IMR-90 (cell line): ENCODE data around the gene FAM174C. TPM values are rescaled to one million over a fixed set of nuclear protein-coding genes. Genes with fewer than 3 reads are reported as not detected.

Experiments used
- ATAC-seq: fragments of 200-7000 bp; cut with Tn5 transposase; 2 replicates; pipeline ENCODE4 v1.9.1; 2020; ENCODE audit warnings: low read depth, mild to moderate bottlenecking, moderate library complexity
- BruUV-seq: library from RNA; stranded (reverse); fragments of 400-500 nt; replicated peaks from 2 replicates; lab custom pipeline; 2021; lab: Mats Ljungman, UMichigan
- CTCF ChIA-PET: fragments of 300-600 bp; formaldehyde crosslinking; extraction: SDS; loops from one replicate; lab custom pipeline; 2021; ENCODE audit warnings: antibody characterized with exemption; lab: Yijun Ruan, JAX
- POLR2A ChIA-PET: fragments of 300-600 bp; sonication (Branson Sonifier 250); formaldehyde crosslinking; loops from one replicate; lab custom pipeline; 2022; ENCODE audit warnings: antibody characterized with exemption; ENCODE audit not compliant: unreplicated experiment; lab: Charles Lee
- DNase-seq: peaks from one replicate; pipeline ENCODE4 v3.0.0; 2013
- H2AFZ ChIP-seq: replicated peaks from 2 replicates; pipeline ENCODE3; 2013; ENCODE audit warnings: low read length, mild to moderate bottlenecking; ENCODE audit not compliant: poor library complexity
- H2AK5ac ChIP-seq: 2 replicates; pipeline ENCODE4 v1.6.1; 2013; ENCODE audit warnings: low read depth, low read length, inconsistent platforms
- H2AK9ac ChIP-seq: replicated peaks from 2 replicates; pipeline ENCODE3; 2013; ENCODE audit warnings: mild to moderate bottlenecking, low read depth, low read length, moderate library complexity; ENCODE audit not compliant: poor library complexity
- H2BK120ac ChIP-seq: 2 replicates; pipeline ENCODE4 v1.6.1; 2013; ENCODE audit warnings: low read depth, low read length, inconsistent platforms
- H2BK15ac ChIP-seq: 3 replicates; pipeline ENCODE4 v1.6.1; 2013; ENCODE audit warnings: low read depth, low read length, inconsistent platforms
- H2BK20ac ChIP-seq: 2 replicates; pipeline ENCODE4 v1.6.1; 2013; ENCODE audit warnings: low read depth, mild to moderate bottlenecking, inconsistent platforms, low read length, moderate library complexity
- H2BK5ac ChIP-seq: 2 replicates; pipeline ENCODE4 v1.6.1; 2013; ENCODE audit warnings: mild to moderate bottlenecking, low read depth, low read length, inconsistent platforms; ENCODE audit not compliant: poor library complexity, severe bottlenecking
- H3K14ac ChIP-seq: replicated peaks from 2 replicates; pipeline ENCODE4 v1.6.1; 2013; ENCODE audit warnings: low read depth, low read length, inconsistent platforms
- H3K18ac ChIP-seq: 2 replicates; pipeline ENCODE4 v1.6.1; 2013; ENCODE audit warnings: low read depth, low read length, control low read depth
- H3K23ac ChIP-seq: 2 replicates; pipeline ENCODE4 v1.6.1; 2013; ENCODE audit warnings: low read depth, low read length, inconsistent platforms
- H3K27ac ChIP-seq: 2 replicates; pipeline ENCODE4 v1.5.1; 2013; ENCODE audit warnings: mild to moderate bottlenecking, control low read depth, low read length; ENCODE audit not compliant: insufficient read depth
- H3K27me3 ChIP-seq: 2 replicates; pipeline ENCODE4 v1.6.1; 2013; ENCODE audit warnings: low read length; ENCODE audit not compliant: control insufficient read depth, insufficient read depth
- H3K36me3 ChIP-seq: 2 replicates; pipeline ENCODE4 v1.6.1; 2013; ENCODE audit warnings: low read length, mixed read lengths; ENCODE audit not compliant: control insufficient read depth, insufficient read depth
- H3K4ac ChIP-seq: 2 replicates; pipeline ENCODE4 v1.6.1; 2013; ENCODE audit warnings: low read depth, low read length, inconsistent platforms
- H3K4me1 ChIP-seq: 2 replicates; pipeline ENCODE4 v1.6.1; 2013; ENCODE audit warnings: low read length, mixed read lengths; ENCODE audit not compliant: control insufficient read depth, insufficient read depth
- H3K4me2 ChIP-seq: 2 replicates; pipeline ENCODE4 v1.6.1; 2013; ENCODE audit warnings: low read depth, mild to moderate bottlenecking, control low read depth, low read length, moderate library complexity
- H3K4me3 ChIP-seq: 2 replicates; pipeline ENCODE4 v1.5.1; 2013; ENCODE audit warnings: low read depth, mild to moderate bottlenecking, control low read depth, low read length, moderate library complexity; ENCODE audit not compliant: insufficient read depth
- H3K56ac ChIP-seq: 2 replicates; pipeline ENCODE4 v1.6.1; 2013; ENCODE audit warnings: low read length, inconsistent platforms; ENCODE audit not compliant: insufficient read depth; ENCODE audit errors: extremely low read depth
- H3K79me1 ChIP-seq, 2 experiments: 2 replicates each; pipeline ENCODE4 v1.6.1; 2013; ENCODE audit warnings: low read length in 2 of 2, inconsistent platforms in 1 of 2, low read depth in 1 of 2
- H3K9ac ChIP-seq: 2 replicates; pipeline ENCODE4 v1.6.1; 2013; ENCODE audit warnings: low read depth, low read length, control low read depth
- H3K9me1 ChIP-seq: 2 replicates; pipeline ENCODE4 v1.6.1; 2013; ENCODE audit warnings: low read length, inconsistent platforms; ENCODE audit not compliant: insufficient read depth
- H3K9me3 ChIP-seq: 2 replicates; pipeline ENCODE4 v1.6.1; 2013; ENCODE audit warnings: low read length; ENCODE audit not compliant: control insufficient read depth, insufficient read depth
- H4K20me1 ChIP-seq: 2 replicates; pipeline ENCODE4 v1.6.1; 2013; ENCODE audit warnings: low read length, inconsistent platforms; ENCODE audit not compliant: insufficient read depth
- H4K5ac ChIP-seq: 2 replicates; pipeline ENCODE4 v1.6.1; 2013; ENCODE audit warnings: mild to moderate bottlenecking, low read depth, low read length, control low read depth
- H4K8ac ChIP-seq, 2 experiments: 2 replicates each; pipeline ENCODE4 v1.6.1; 2013; ENCODE audit warnings: low read depth in 2 of 2, low read length in 2 of 2, control low read depth in 1 of 2, inconsistent platforms in 1 of 2
- H4K91ac ChIP-seq: 2 replicates; pipeline ENCODE4 v1.6.1; 2013; ENCODE audit warnings: low read depth, low read length, inconsistent platforms; ENCODE audit not compliant: insufficient read depth
- BHLHE40 ChIP-seq: fragments of 150-350 bp; IDR thresholded peaks from 2 replicates; pipeline ENCODE4 v1.6.1; 2016; ENCODE audit warnings: mild to moderate bottlenecking, low read depth, low read length
- CEBPB ChIP-seq: IDR thresholded peaks from 2 replicates; pipeline ENCODE4 v1.6.1; 2012; ENCODE audit warnings: low read depth, low read length, improper control_type of control experiment
- CTCF ChIP-seq: conservative IDR thresholded peaks from 2 replicates; pipeline ENCODE4 v1.5.1; 2012; ENCODE audit warnings: mild to moderate bottlenecking, low read depth, low read length, improper control_type of control experiment
- ELK1 ChIP-seq: fragments of 150-350 bp; IDR thresholded peaks from 2 replicates; pipeline ENCODE4 v1.6.1; 2016; ENCODE audit warnings: low read depth, mild to moderate bottlenecking, low read length, moderate library complexity, borderline replicate concordance
- FOS ChIP-seq: fragments of 150-350 bp; IDR thresholded peaks from 2 replicates; pipeline ENCODE4 v1.6.1; 2016; ENCODE audit warnings: low read depth, low read length
- MXI1 ChIP-seq: IDR thresholded peaks from 2 replicates; pipeline ENCODE4 v1.6.1; 2012; ENCODE audit warnings: low read depth, mild to moderate bottlenecking, low read length, moderate library complexity, borderline replicate concordance
- NFE2L2 ChIP-seq: fragments of 150-350 bp; IDR thresholded peaks from 2 replicates; pipeline ENCODE4 v1.6.1; 2016; ENCODE audit warnings: low read depth, mild to moderate bottlenecking, low read length
- POLR2A ChIP-seq: IDR thresholded peaks from 2 replicates; pipeline ENCODE4 v1.6.1; 2012; ENCODE audit warnings: mild to moderate bottlenecking, low read depth, low read length
- RCOR1 ChIP-seq: IDR thresholded peaks from 2 replicates; pipeline ENCODE4 v1.6.1; 2012; ENCODE audit warnings: mild to moderate bottlenecking, low read length, improper control_type of control experiment; ENCODE audit not compliant: insufficient replicate concordance
- RFX5 ChIP-seq: IDR thresholded peaks from 2 replicates; pipeline ENCODE4 v1.8.0; 2012; ENCODE audit warnings: low read depth, mild to moderate bottlenecking, low read length, moderate library complexity
- WGBS, 2 experiments: methylation state at CpG; one replicate each; pipeline versions ENCODE4 v1.1.5 to v1.1.7; 2013; ENCODE audit warnings: missing lambda C conversion rate in 2 of 2; ENCODE audit not compliant: insufficient read length in 1 of 2; ENCODE audit errors: extremely low coverage in 2 of 2; 5-methylcytosine and 5-hydroxymethylcytosine counted together
- dilution Hi-C: fragments of 300-500 bp; cut with HindIII; formaldehyde crosslinking; loops from one replicate; pipeline ENCODE4 v1.14.3; 2018; ENCODE audit warnings: low sequenced_read_pairs; ENCODE audit not compliant: unreplicated experiment
- in situ Hi-C: fragments of 300-500 bp; cut with MboI; formaldehyde crosslinking; loops from 3 replicates; pipeline ENCODE4 v1.14.3; 2019; ENCODE audit warnings: low sequenced_read_pairs, inconsistent platforms, mixed read lengths
- intact Hi-C: fragments of 100-400 bp; cut with micrococcal nuclease; formaldehyde crosslinking; loops from 2 replicates; pipeline ENCODE4 v1.10.0; 2022
- polyA plus RNA-seq, 3 experiments: library from polyadenylated mRNA; depleted of rRNA; stranded (reverse); fragments of >200 nt; gene quantifications; 2 replicates each; pipeline ENCODE4 v1.2.3, GENCODE V29; 2012; ENCODE audit warnings: low replicate concordance in 1 of 3
- total RNA-seq: library from RNA; depleted of rRNA; stranded (reverse); fragments of >200 nt; gene quantifications from 2 replicates; pipeline ENCODE4 v1.2.3, GENCODE V29; 2012

Gene FAM174C
- total and polyA plus RNA-seq, 2 of the 4 experiments (the other 2 are of a cell fraction): 7.5 to 61.8 TPM

- Histone ChIP-seq H2BK120ac (no peak overlapping the region), H3K79me1 (no peaks in the 10 kb centered on the region), H2AK9ac (peak overlapping the region; percentile 81), H3K4me2 (no peak overlapping the region), H2BK15ac (no peak overlapping the region), H2AK5ac (no peak overlapping the region), H3K36me3 (no peaks in the 10 kb centered on the region), H3K9me1 (no peaks in the 10 kb centered on the region), H2BK20ac (no peak overlapping the region), H3K9me3 (no peaks in the 10 kb centered on the region), H3K14ac (no peak overlapping the region), H4K20me1 (no peaks in the 10 kb centered on the region; the same call in 1 of the 2 replicates), H3K4me1 (no peaks in the 10 kb centered on the region; the same call in 1 of the 2 replicates), H3K27ac (no peak overlapping the region), H3K4ac (no peak overlapping the region), H4K8ac (no peak overlapping the region), H3K56ac (no peak overlapping the region), H2BK5ac (no peak overlapping the region), H2AFZ (peak overlapping the region; percentile 73), H3K9ac (no peak overlapping the region), H3K27me3 (peaks cover 40% of the 10 kb centered on the region), H3K4me3 (no peak overlapping the region), H4K5ac (no peak overlapping the region), H4K91ac (no peak overlapping the region), H3K18ac (no peak overlapping the region), H3K23ac (no peak overlapping the region)
- ChIA-PET CTCF (interaction anchor here (1.2 kb wide), 1 partner anchor 10 kb away, joined by 6 read pairs; no protein-coding TSS in a partner anchor), POLR2A (no interaction called here)
- in situ Hi-C loops (no loop called here), intact Hi-C loops (no loop called here), dilution Hi-C loops (no loop called here)
- no TSS peak for BruUV-seq
- no peak for DNase-seq
- 75% methylated on average over 4 of the region's 13 CpGs; no CpG with 5 or more reads in 1 of the 2 experiments for WGBS, 2 experiments
- ATAC-seq: no peak
- no peak for TF ChIP-seq BHLHE40
- no peak for TF ChIP-seq FOS
- TF ChIP-seq CEBPB: no peak
- TF ChIP-seq RCOR1: no peak
- no peak for TF ChIP-seq POLR2A
- TF ChIP-seq NFE2L2: no peak
- TF ChIP-seq MXI1: no peak
- no peak for TF ChIP-seq ELK1
- TF ChIP-seq CTCF: no peak
- no peak for TF ChIP-seq RFX5
These were observed 41.1 kb downstream of the FAM174C start for GRCh38 chr19:1316466-1316865.
